B cell (primary cell): ENCODE results near the gene C22orf15. TPM values are rescaled to one million over a fixed set of nuclear protein-coding genes. Genes with fewer than 3 reads are reported as not detected.

Source experiments
- ATAC-seq: fragments of 200-7000 bp; cut with Tn5 transposase; one replicate; pipeline ENCODE4 v1.10.0; 2021; ENCODE audit warnings: low read depth, mild to moderate bottlenecking, moderate number of reproducible peaks, moderate library complexity
- CTCF ChIA-PET: fragments of 350-600 bp; sonication (Branson Sonifier 250); formaldehyde crosslinking; loops from one replicate; lab custom pipeline; 2021; ENCODE audit warnings: antibody characterized with exemption, inconsistent platforms; lab: Charles Lee
- POLR2A ChIA-PET: fragments of 350-600 bp; sonication (Branson Sonifier 250); formaldehyde crosslinking; loops from one replicate; lab custom pipeline; 2021; ENCODE audit warnings: antibody characterized with exemption; lab: Charles Lee
- DNase-seq: peaks from one replicate; pipeline ENCODE4 v3.0.0; 2013
- H2AFZ ChIP-seq: 2 replicates; pipeline ENCODE4 v1.6.1; 2012; ENCODE audit warnings: mild to moderate bottlenecking, low read depth, low read length; ENCODE audit not compliant: insufficient read depth, poor library complexity, severe bottlenecking
- H3K27ac ChIP-seq, 2 donors: 1 replicate in 1 of 2; 2 replicates in 1 of 2; pipeline ENCODE4 v1.5.1; 2012 to 2013; ENCODE audit warnings: low read length in 2 of 2, mild to moderate bottlenecking in 2 of 2, moderate library complexity in 1 of 2
- H3K27me3 ChIP-seq, 4 experiments: fragments of 200-600 bp in 1 of 4; sonication (generic) in 1 of 4; replicated peaks in 1 of 4; 1 replicate in 2 of 4; 2 replicates in 2 of 4; pipeline versions ENCODE4 v1.6.1 to v1.7.0; 2013 to 2016; ENCODE audit warnings: low read length in 3 of 4, mild to moderate bottlenecking in 2 of 4, mixed read lengths in 1 of 4, moderate library complexity in 1 of 4; ENCODE audit not compliant: insufficient read depth in 4 of 4, control insufficient read depth in 3 of 4; ENCODE audit errors: control extremely low read depth in 1 of 4
- H3K36me3 ChIP-seq, 2 experiments: replicated peaks in 1 of 2; 1 replicate in 1 of 2; 2 replicates in 1 of 2; pipeline versions ENCODE4 v1.6.1 to v1.7.1; 2013; ENCODE audit warnings: low read length in 1 of 2; ENCODE audit not compliant: insufficient read depth in 2 of 2, control insufficient read depth in 1 of 2; ENCODE audit errors: control extremely low read depth in 1 of 2, extremely low read depth in 1 of 2
- H3K4me1 ChIP-seq, 2 donors: fragments of 200-600 bp in 1 of 2; sonication (generic) in 1 of 2; 1 replicate in 1 of 2; 2 replicates in 1 of 2; pipeline versions ENCODE4 v1.5.1 to v1.6.1; 2013 to 2017; ENCODE audit warnings: low read length in 2 of 2; ENCODE audit not compliant: control insufficient read depth in 2 of 2, insufficient read depth in 2 of 2
- H3K4me2 ChIP-seq: replicated peaks from 2 replicates; pipeline ENCODE3; 2012; ENCODE audit warnings: mild to moderate bottlenecking, low read depth, low read length; ENCODE audit not compliant: poor library complexity, severe bottlenecking
- H3K4me3 ChIP-seq, 5 experiments: fragments of 200-600 bp in 1 of 5; sonication (generic) in 1 of 5; 1 replicate in 3 of 5; 2 replicates in 2 of 5; pipeline versions ENCODE4 v1.5.1 to v1.7.0; 2011 to 2016; ENCODE audit warnings: low read length in 4 of 5, mild to moderate bottlenecking in 4 of 5, low read depth in 2 of 5, control low read depth in 1 of 5, moderate library complexity in 1 of 5; ENCODE audit not compliant: insufficient read depth in 1 of 5; ENCODE audit errors: control extremely low read depth in 1 of 5, extremely low read depth in 1 of 5
- H3K79me2 ChIP-seq: fragments of 200-600 bp; sonication (generic); one replicate; pipeline ENCODE4 v1.6.0; 2016; ENCODE audit warnings: low read length; ENCODE audit not compliant: control insufficient read depth, insufficient read depth
- H3K9ac ChIP-seq: fragments of 200-600 bp; sonication (generic); 2 replicates; pipeline ENCODE4 v1.6.1; 2017; ENCODE audit warnings: mild to moderate bottlenecking, low read length, moderate library complexity
- H3K9me3 ChIP-seq, 3 donors: one replicate each; pipeline versions ENCODE4 v1.6.1 to v1.7.1; 2013; ENCODE audit warnings: low read length in 2 of 3; ENCODE audit not compliant: control insufficient read depth in 2 of 3, insufficient read depth in 1 of 3; ENCODE audit errors: control extremely low read depth in 1 of 3
- H4K20me1 ChIP-seq: 2 replicates; pipeline ENCODE4 v1.6.0; 2012; ENCODE audit warnings: mild to moderate bottlenecking, low read length; ENCODE audit not compliant: insufficient read depth, control insufficient read depth, poor library complexity, severe bottlenecking
- H3K27ac Mint-ChIP-seq: one replicate; pipeline ENCODE4 v1.8.0; 2021; ENCODE audit warnings: mixed read lengths
- H3K27me3 Mint-ChIP-seq: one replicate; pipeline ENCODE4 v1.8.0; 2021; ENCODE audit warnings: mixed read lengths
- H3K4me1 Mint-ChIP-seq: one replicate; pipeline ENCODE4 v1.8.0; 2021; ENCODE audit warnings: mixed read lengths
- H3K4me3 Mint-ChIP-seq: one replicate; pipeline ENCODE4 v1.8.0; 2021; ENCODE audit warnings: mixed read lengths
- H3K9me3 Mint-ChIP-seq: one replicate; pipeline ENCODE4 v1.8.0; 2022; ENCODE audit warnings: mixed read lengths; ENCODE audit not compliant: insufficient read depth
- CTCF ChIP-seq: fragments of 200-600 bp; IDR thresholded peaks from one replicate; pipeline ENCODE4 v1.8.0; 2022; ENCODE audit warnings: antibody characterized with exemption, mild to moderate bottlenecking
- EZH2 ChIP-seq: IDR thresholded peaks from 2 replicates; pipeline ENCODE4 v1.6.1; 2012; ENCODE audit warnings: borderline replicate concordance, low read depth, mild to moderate bottlenecking, moderate library complexity, low read length; ENCODE audit not compliant: insufficient read depth, poor library complexity, severe bottlenecking
- WGBS: methylation state at CpG from one replicate; pipeline ENCODE4 v1.1.5; 2013; ENCODE audit warnings: missing lambda C conversion rate; ENCODE audit not compliant: insufficient coverage; 5-methylcytosine and 5-hydroxymethylcytosine counted together
- intact Hi-C: fragments of 100-400 bp; cut with micrococcal nuclease; formaldehyde crosslinking; loops from one replicate; pipeline ENCODE4 v1.10.0; 2022
- polyA plus RNA-seq: library from polyadenylated mRNA; depleted of rRNA; stranded (reverse); fragments of >200 nt; gene quantifications from 2 replicates; pipeline ENCODE4 v1.2.3, GENCODE V29; 2012
- total RNA-seq, 2 donors: library from RNA; stranded (reverse); fragments of 120-200 nt in 1 of 2; gene quantifications; 1 replicate in 1 of 2; 2 replicates in 1 of 2; pipeline versions ENCODE4 v1.2.3 to v1.2.4, GENCODE V29; 2013 to 2022

Gene C22orf15
- total and polyA plus RNA-seq, 2 donors (not counting 1 experiment from before 2014, with no cell fraction given), result 0.61 to 0.81 TPM

DNA sequence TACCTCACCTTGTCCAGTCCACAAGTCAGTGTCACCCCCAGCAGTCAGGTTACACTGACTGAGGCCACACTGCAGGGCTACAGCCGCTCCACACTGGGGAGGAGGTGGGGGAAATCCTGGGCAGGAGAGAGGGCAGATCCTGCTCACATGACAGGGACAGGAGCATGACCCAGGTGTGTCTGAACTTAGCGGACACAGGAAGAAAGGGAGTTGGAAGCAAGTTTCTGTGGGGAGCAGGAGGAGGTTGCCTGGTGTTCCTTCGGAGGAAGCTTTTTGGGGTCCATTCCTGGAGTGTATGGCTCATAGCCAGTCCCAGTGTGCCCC is 15.7 kb downstream of the C22orf15 start:
- Histone ChIP-seq H3K9ac (no peak overlapping the region), H3K4me1 (peaks cover 3% of the 10 kb centered on the region in 2 donors), H3K27me3 (no peaks in the 10 kb centered on the region), H2AFZ (no peak overlapping the region), H3K36me3 (peaks cover 0 to 10% of the 10 kb centered on the region in 2 experiments), H3K79me2 (no peaks in the 10 kb centered on the region), H3K9me3 (no peaks in the 10 kb centered on the region), H4K20me1 (peaks cover 2% of the 10 kb centered on the region), H3K4me2 (no peak overlapping the region), H3K27ac (no peak overlapping the region), H3K4me3 (no peak overlapping the region)
- CTCF ChIA-PET, result interaction anchor here (1.1 kb wide), 1 partner anchor 69 kb away, joined by 4 read pairs; no protein-coding TSS in a partner anchor
- TF ChIP-seq CTCF (no peak), EZH2 (no peak)
- intact Hi-C loops, result no loop called here
- Mint-ChIP-seq H3K4me1 (peaks cover 8% of the 10 kb centered on the region), H3K27ac (no peak overlapping the region), H3K9me3 (no peaks in the 10 kb centered on the region), H3K27me3 (no peaks in the 10 kb centered on the region), H3K4me3 (no peak overlapping the region)
- no peak for DNase-seq
- POLR2A ChIA-PET, result interaction anchor here (1.1 kb wide), 1 partner anchor 10 kb away, joined by 3 read pairs; no protein-coding TSS in a partner anchor
- no peak for ATAC-seq
- 92% methylated on average over 3 of the region's 3 CpGs for WGBS

GRCh38 chr22:23779083-23779482 is 16.3 kb downstream of the C22orf15 start:
- H3K79me2 ChIP-seq, result no peaks in the 10 kb centered on the region
- H3K4me3 ChIP-seq, result no peak overlapping the region
- TF ChIP-seq CTCF, result no peak
- TF ChIP-seq EZH2, result no peak
- no peaks in the 10 kb centered on the region for H4K20me1 ChIP-seq
- H3K27me3 Mint-ChIP-seq, result no peaks in the 10 kb centered on the region
- H3K9ac ChIP-seq, result no peak overlapping the region
- no peaks in the 10 kb centered on the region for H3K9me3 ChIP-seq
- ChIA-PET CTCF (interaction anchor here (1.1 kb wide), 1 partner anchor 69 kb away, joined by 4 read pairs; no protein-coding TSS in a partner anchor), POLR2A (interaction anchor here (0.5 kb wide), 1 partner anchor 20 kb away, joined by 5 read pairs; no protein-coding TSS in a partner anchor)
- no peaks in the 10 kb centered on the region for H3K27me3 ChIP-seq
- 96% methylated on average over 16 of the region's 16 CpGs for WGBS
- peaks cover 0 to 10% of the 10 kb centered on the region in 2 experiments for H3K36me3 ChIP-seq
- H3K4me1 ChIP-seq, result peaks cover 6 to 7% of the 10 kb centered on the region in 2 donors
- H3K27ac Mint-ChIP-seq, result no peak overlapping the region
- H3K4me2 ChIP-seq, result no peak overlapping the region
- intact Hi-C loops, result no loop called here
- no peak overlapping the region for H2AFZ ChIP-seq
- no peak for DNase-seq
- H3K9me3 Mint-ChIP-seq, result no peaks in the 10 kb centered on the region
- no peak overlapping the region for H3K4me3 Mint-ChIP-seq
- no peak overlapping the region for H3K27ac ChIP-seq
- no peak for ATAC-seq
- H3K4me1 Mint-ChIP-seq, result peaks cover 6% of the 10 kb centered on the region
